ENCODE results near the gene WDR90.

- TF ChIP-seq EZH2 (IDR thresholded peaks at IDR 0.05; ENCODE audit: insufficient read depth, poor library complexity, severe bottlenecking) (no peak), EZH2phosphoT487 (IDR thresholded peaks at IDR 0.05; ENCODE audit: insufficient read depth, low read depth) (no peak)
Measured at GRCh38 chr16:714079-714478, 64.9 kb downstream of the WDR90 start.

Data from GM23248 (cell line).